Fibroblast of gingiva (primary cell): ENCODE data around the gene CIB4.
"Not testable (repeated sequence)": the region's sequence is repeated elsewhere in the genome, so short reads cannot be mapped to it uniquely, and the experiment has no call there.

Source experiments
- DNase-seq: peaks from one replicate; pipeline ENCODE4 v3.0.0-alpha.2; 2011; ENCODE audit warnings: low read depth

The CIB4 gene

DNA sequence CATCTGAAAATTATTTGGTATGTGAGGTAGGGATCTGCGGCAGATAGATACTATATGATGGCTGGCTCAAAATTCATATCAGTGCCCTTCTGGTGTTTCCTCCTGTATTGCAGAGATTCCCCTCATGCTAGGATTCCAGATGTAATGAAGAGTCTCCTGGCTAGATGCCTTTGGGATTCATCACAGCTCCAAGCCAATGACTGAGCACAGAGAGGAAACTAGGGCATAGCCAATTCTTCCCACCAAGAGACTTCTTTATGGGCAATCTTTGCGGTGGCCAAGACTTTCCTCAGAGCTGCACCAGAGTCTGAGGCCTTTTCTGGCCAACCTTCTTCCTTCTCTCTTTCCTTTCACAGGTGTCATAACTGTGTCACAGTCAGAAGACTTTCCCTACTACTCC, 25.5 kb upstream of the CIB4 start:
- DNase-seq: no peak

DNA sequence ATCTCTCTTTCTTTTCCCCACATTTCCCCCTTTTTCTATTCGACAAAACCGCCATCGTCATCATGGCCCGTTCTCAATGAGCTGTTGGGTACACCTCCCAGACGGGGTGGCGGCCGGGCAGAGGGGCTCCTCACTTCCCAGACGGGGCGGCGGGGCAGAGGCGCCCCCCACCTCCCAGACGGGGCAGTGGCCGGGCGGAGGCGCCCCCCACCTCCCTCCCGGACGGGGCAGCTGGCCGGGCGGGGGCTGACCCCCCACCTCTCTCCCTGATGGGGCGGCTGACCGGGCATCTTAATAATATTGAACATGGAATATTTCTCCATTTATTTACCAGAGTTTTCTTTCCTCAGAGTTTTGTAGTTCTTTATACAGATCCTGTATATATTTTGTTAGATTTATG, 24.1 kb upstream of the CIB4 start:
- DNase-seq: not testable (repeated sequence)

DNA sequence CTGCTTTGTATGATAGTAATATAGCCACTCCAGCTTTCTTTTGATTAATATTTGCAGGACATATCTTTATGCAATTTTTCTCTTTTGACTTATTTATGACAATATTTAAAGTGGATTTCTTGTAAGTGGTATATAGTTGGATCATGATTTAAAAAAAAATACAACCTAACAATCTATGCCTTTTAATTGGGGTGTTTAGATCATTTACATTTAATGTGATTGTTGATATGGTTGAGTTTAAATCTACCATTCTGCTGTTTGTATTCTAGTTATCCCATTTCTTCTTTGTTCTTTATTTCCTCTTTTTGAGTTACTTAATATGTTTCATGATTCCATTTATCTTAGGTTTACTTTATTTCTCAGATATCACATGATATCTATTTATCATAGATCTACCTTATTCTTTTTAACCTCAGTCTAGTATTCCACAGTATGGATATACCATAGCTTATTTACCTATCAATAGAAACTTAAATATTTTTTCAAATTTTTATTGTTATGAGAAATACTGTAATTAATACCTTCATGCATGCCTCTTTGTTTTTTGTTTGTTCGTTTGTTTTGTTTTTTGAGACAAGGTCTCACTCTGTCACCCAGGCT, 19.3 kb upstream of the CIB4 start:
- no peak for DNase-seq

DNA sequence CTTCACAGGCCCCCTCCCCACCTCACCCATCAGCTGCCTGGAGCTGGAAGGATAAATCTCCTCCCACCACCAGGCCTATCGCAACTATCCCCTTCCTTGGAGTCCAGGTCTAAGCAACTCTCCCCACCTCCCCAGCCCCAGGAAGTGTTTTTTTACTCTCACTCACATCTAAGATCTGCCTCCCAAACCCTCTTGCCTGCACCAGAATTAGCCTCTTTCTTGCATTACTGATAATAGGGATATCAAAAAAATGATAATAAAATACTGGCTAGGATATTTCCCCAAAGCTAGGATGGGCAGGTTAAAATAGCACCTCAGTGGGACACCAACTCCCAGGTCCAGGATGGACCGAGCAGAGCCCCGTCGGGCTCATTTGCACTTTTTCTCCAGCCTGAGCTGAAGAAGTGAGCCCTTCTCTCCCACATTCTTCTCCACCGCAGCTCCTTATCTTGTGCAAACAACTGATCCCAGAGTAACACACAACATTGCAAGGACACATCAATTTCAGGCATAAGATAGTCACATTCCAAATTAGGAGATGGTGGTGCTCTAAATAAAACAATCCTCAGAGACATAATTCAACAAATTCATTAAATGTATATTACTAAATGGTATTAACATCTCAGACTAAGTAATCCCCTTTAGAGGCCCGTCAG, 17.7 kb upstream of the CIB4 start:
- DNase-seq: no peak

DNA sequence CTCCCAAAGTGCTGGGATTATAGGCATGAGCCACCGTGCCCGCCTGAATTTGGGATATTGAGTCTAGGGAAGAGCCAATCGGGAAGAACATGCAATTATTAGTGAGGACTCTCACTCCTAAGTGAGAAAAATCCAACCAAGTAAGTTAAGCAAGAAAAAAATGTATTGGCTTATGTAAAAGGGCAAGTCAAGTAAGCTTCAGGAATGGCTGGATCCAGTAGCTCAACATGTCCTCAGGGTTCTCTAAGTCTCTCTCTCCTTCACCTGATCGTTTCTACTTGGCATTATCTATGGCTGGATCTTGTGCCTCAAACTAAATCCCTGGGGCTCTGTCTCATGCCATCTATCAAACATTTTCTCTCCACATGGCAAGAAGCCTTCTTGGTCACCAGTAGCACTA, 16.1 kb upstream of the CIB4 start:
- DNase-seq: no peak

DNA sequence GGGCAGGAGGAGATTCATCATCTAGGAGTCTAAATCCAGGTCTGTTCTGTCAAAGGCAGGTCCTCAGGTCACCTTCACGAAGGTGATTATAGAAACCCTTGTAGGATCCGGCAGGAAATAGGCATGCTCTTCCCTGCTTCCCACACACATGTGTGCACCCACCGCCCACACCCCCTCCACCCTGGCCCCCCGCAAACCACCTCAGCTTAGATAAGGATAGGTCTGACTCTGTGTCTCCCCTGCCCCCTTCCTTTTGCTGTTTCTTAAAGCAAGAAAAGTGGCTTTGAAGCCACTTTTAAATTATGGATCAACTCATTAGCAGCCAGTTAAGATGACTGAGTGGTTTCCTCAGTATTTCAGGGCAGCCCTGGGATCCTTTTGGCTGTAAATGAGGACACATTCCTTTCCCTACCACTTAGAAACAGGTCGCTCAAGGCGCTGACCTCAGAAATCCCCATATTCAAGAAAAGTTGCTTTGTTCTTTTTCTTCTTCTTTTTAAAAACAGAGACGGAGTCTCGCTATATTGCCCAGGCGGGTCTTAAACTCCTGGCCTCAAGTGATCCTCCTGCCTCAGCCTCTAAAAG, 14.5 kb upstream of the CIB4 start:
- DNase-seq: no peak

DNA sequence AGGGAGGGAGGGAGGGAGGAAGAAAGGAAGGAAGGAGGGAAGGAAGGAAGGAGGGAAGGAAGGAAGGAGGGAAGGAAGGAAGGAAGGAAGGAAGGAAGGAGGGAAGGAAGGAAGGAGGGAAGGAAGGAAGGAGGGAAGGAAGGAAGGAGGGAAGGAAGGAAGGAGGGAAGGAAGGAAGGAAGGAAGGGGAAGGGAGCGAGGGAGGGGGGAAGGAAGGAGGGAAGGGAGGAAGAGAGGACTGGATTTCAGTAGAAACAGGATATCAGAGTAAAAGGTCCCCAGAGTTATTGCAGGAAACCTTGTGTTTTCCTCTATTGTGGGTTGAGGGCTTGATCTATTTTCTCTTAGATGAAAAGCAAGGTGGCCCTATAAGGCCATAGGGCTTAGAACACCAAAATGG, 14.0 kb upstream of the CIB4 start:
- not testable (repeated sequence) for DNase-seq

DNA sequence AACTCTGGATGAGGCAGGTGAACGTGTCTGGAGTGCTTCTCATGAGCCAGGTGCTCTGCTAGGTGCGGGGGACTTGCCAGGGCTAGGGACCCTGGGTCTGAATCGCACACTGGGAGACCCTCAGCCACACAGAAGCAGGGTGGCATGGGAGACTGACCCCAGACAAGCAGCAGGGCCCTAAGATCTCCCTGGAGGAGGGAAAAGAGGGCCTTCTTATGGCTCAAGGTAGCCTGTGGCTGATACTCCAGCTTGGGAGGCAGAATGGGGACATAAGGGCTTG, 12.8 kb upstream of the CIB4 start:
- DNase-seq: no peak

DNA sequence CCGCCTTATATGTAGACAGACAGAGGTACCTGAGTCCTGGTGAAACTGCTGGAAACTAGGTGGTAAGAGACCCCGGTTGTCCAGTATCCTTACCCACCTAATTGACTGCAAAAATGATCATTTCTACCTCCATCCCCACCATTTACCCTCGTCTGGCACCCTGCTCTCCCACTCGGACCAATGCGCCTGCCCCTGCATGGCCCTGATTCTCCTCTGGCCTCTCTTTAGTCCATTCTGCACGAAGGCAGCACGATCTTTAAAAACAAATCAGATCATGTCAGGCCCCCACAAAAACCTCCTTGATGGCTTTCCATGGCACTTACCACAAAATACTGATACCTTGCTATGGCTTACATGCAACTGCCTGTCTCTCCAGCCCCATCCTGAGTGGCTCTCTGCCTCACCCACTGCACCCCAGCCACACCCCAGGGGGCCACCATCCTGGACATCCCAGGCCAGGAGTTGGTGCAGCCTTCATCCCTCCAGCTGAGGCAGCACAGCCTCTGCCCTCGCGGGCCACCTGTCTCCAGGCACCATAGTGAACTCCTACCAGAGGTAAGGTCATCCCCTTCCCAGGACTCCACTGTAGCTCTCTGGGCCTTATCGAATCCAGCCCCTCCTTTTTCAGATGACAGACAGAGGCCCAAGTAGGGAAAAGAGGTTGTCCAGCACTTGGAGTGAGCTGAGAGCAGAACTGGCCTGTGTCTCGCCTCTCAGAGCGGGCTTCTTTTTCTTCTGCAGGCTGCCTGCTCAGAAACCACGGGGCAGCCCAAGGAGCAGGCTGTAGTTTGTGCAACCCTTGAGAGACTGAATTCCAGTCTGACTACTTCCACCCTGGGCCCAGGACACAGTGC, 12.3 kb upstream of the CIB4 start:
- no peak for DNase-seq

DNA sequence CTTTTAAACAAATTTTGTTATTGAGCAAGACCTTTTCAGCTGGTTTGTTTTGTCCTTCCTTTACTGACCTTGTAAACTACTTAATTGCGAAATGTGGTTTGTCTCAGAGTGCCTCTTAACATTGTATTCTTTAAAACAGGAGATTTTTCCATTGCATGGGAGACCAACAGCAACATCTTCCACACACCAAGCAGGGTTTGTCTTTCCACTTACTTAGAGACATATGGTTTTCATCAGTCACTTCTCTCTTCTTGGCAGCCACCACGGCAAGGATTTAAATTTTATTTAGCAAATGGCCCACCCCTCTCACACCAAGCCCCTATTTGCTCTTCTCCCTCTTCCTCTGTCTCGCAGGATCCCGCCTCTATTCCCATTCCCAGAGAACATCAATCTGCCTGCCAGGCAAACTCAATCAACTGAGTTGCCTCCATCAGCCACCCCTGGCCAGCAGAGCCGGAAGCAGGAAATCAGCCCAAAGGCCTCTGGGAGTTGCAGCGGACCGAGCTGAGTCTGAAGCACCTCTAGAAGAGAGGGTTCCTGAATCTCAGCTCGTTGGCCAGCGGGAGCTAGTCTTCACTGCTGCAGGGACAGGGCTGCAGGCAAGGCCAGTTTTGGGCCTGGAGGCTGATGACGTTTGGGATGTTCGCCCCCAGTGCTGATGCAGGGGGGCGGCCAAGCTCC, 11.3 kb upstream of the CIB4 start:
- DNase-seq: peak; percentile 92

DNA sequence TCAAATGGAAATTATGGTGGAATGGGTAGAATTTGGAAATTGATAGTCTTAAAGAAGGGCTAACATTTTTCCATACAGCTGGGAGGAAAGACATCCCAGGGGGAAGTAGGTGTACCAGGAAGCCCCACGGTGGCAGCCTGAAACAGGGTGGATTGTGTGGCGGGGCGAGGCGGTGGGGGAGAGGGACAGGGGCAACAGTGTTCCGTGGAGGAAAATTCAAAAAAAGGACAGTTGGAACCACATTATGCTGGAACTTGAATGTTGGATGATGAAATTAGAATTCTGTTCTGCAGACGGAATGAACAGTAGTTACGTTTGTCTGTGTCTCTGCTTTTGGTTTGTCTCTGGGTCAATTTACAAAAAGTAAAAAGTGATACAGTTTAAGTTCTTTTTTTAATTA, 10.6 kb upstream of the CIB4 start:
- peak; percentile 10 for DNase-seq

DNA sequence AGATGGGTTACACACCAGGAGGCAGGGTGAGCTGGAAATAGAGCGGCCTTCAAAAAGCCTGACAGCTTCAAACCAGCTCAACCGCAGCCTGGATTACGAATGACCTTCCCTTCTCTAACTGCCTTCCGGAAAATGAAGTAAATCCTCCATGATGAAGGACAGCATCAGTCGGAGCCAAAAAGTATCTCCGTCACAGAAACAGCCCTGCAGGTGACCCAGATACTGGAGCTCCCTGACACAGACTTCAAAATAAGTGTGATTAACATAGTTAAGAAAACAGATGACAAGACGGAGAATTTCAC, 10.3 kb upstream of the CIB4 start:
- no peak for DNase-seq

DNA sequence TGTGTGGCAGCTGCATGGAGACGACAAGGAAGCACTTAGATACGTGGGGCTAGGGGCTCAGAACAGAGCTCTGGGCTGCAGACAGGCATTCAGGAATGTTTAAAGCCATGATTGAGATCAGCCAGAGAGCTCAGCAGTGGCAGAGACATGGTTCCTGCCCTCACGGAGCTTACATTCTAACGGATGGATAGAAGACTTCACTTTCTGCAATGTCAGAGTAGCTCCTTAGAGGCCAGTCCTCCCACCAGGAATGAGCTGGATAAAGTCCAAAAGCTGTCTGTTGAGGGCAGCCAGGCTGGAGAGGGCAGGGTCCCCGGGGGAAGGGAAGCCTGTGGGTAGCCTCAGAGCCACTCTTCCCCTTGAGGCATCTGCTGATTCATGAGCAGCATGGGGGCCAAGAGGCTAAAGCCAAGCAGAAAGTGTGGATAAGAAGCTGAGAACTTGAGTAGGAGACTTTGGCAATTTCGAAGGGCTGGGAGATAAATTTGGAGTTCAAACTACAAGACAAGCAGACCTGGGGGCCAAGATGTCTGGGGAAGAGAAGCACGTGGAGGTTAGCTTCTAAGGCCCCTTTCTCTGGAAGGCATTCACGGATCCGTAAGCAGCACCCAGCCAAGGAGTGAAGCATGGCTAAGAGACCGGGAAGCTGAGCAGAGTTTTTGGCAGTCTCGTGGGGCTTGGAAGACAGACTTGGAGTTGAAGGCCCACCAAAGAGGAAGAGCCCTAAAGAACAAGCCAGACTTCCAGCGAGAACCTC, 9.7 kb upstream of the CIB4 start:
- no peak for DNase-seq

DNA sequence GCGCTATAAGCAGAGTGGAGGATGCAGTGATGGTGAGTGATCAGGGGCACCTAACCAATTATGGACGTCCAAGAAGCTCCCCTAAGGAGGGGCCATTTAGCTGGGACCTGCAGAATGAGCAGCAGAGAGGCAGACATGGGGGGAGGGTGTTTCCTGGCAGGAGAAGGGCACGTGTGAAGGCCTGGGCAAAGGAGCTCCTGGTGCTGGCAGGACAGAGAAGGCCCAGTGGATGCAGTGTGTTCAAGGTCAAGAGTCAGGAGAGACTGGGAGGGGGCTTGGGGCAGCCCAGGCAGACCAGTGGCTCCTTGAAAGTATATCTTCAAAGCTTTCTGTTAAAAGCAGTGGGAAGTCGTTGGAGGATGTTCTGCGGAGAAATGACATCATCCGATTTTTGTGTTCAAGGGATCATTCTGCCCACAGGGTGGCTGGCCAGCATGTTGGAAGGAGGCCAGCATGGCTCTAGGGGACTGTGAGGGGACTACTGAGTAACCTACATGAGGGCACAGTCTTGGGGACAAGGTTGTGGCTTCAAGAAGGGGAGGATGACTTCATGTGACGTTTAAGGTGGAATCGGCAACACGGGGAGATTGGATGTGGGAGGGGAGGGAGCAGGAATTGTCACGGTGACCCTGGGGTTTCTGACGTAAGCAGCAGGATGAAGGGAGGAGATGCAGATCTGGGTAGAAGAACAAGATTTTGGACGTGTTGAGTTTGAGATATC, 9.0 kb upstream of the CIB4 start:
- DNase-seq: no peak

DNA sequence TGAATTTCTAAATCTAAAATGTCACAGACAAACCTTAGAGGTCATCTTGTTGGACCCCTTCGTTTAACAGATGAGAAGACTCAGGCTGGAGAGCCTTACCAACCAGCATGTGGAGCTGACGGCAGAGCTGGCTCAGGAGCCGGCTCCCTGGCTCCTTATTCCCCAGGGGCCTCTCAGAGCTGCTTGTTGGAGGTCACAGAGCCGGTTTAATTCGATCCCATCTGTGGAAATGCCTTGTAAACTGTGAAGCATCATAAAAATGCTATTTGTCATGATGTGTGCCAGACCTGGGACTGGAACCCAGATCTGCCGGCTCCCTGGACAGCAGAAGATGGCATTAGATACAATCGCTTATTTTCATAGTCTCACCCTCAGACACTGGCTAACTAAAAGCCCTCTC, 8.2 kb upstream of the CIB4 start:
- DNase-seq: peak; percentile 18

DNA sequence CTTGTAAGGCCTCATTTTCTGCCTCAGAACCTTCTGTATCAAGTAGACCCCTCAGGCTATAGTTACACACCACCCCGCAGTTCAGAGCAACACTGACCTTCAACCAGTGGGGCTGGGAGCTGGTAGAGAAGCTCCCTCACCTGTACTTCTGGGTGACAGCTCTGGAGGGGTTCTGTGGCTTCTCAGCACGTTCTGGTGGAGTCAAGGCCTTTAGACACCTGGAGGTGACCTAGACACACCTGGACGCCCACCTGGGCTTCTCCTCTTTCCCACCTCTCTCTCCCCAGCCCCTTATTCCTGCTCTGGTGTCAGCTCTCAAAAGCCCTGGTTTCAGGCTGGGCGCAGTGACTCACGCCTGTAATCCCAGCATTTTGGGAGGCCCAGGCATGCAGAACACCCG, 7.3 kb upstream of the CIB4 start:
- no peak for DNase-seq

DNA sequence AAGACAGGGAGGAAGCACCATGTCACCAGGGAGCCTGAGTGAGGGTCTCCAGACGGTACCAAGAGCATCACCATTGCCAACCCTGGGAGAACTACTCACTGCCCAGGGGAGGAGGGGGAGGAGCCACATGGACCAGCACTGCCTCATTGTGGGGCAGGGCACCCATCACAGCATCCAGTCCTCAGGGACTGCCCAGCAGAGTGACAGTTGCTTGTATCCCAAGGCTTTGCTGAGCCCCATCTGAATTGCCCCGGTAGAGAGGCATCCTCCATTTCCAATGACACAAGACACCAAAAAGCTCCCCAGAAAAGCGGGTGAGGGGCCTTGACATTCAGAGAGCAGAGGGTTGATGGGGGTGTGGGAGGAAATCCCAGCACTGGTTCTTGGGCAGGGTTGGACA, 6.8 kb upstream of the CIB4 start:
- DNase-seq: no peak

DNA sequence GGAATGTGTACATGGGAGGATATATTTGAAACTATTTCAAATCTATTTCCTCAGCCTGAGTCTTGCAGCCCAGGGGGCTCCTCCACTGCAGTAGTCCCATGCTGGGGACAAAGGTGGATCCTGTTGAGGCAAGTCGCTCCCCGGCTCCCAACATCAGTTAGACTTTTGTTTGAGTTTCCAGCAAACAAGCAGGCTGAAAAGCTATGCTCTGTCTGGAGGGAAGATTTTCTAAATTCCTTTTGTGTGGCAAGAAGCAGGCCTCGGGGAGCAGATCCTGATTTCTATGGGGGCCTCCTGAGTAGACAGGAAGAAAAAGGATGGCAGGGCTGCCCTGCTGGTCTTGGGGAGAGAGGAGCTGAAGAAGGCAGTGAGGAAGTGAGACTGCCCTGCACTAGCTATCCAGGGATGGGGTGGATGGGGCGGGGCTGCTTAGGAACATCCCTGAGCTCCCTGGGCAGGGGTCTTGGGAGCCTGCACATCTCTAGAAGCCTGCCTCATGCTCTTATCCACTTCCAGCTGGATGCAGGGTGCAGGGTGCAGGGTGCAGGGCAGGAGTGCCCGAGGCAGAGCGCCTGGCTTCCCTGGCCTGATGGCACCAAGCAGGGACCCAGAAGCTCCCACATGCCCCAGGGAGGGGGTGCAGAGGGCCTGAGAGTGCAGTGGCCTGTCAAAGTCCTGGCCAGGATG, 6.0 kb upstream of the CIB4 start:
- no peak for DNase-seq

DNA sequence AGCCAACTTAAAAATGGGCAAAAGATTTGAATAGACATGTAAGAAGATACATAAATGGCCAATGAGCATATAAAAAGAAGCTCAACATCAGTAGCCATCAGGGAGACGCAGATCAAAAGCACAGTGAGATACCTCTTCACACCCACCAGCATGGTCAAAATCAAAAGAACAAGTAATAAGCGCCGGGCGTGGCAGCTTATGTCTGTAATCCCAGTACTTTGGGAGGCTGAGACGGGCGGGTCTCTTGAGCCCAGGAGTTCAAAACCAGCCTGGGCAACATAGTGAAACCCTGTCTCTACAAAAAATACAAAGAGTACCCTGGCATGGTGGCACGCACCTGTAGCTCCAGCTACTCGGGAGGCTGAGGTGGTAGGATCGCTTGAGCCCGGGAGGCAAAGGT, 4.6 kb upstream of the CIB4 start:
- no peak for DNase-seq

DNA sequence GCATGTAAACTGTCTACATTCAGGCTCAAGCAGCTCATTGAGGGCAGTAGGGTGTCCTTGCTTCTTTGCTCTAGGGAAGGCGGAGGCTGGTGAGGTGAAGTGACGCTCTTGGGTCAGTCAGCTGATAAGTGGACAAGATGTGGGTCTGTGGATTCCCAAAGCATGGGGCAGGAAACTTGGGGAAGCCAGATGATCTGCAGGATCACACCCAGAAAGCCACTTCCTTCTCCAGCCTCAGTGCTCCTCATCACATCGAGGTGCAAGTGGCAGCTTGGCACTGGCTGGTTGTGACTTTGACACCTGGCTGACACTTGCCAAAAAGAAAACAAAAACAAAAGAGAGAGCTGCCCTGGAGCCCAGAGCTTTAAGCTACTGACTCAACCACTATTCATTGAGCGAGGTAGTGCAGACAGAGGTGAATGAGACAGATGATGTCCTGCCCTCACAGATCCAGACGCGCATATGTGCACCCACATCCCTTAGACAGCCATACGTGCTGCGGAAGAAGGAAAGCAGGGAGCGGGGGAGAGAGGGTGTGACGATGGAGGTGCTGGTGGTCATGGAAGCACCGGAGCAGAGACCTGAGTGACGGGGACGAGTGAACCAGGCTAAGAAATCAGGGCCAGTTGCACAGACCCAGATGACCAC, 3.1 kb upstream of the CIB4 start:
- DNase-seq: no peak
